Measurements from ENCODE around the gene C9orf43. TPM values are rescaled to one million over a fixed set of nuclear protein-coding genes. Genes with fewer than 3 reads are reported as not detected.

Gene C9orf43
- total RNA-seq, 1 experiment from 2014 or later, result 0.28 TPM

DNA sequence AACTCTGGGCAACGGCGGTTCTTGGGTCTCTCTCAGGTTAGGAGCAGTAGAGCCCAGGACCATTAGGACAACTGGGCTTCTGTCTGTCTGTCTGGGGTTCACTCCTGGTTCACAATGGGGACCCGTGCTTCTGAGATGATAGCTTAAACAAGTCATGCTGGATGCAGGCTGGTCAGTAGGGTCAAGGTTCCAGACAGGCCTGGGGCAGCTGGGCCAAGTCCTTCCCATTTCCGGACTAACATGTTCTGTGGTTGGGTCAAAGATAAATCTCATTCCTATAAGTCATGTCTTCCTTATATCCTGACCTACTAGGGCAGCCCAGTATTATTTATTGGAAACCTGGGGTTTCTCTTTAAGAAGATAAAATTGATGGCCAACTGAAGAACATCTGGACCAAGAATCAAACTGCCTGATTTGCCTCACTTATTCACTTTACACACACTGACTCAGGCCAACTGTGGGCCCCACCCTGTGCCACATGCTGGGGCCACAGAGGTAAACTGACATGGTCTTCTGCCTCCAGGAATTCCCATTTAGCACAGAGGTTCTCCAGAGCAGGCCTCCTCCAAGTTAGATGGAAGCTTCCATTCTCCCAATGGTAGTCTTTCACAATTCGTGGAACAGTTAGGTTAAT, 42.1 kb upstream of the C9orf43 start:
- H3K27ac Mint-ChIP-seq, result no peak overlapping the region
- peaks cover 4% of the 10 kb centered on the region for H3K4me1 Mint-ChIP-seq
- no peak for ATAC-seq
- no peak for DNase-seq (ENCODE audit: low spot score)
- ChIA-PET POLR2A (no interaction called here), CTCF (interaction anchor here (0.5 to 1.3 kb wide), 4 partner anchors 13 to 124 kb away, joined by 3 to 4 read pairs (median 4); partner anchors contain the start of genes CDC26 and PRPF4)
- H3K4me3 Mint-ChIP-seq, result no peak overlapping the region
- H3K27me3 Mint-ChIP-seq (ENCODE audit: low read depth), result no peaks in the 10 kb centered on the region
- peaks cover 6% of the 10 kb centered on the region for H3K36me3 Mint-ChIP-seq
- no peaks in the 10 kb centered on the region for H3K9me3 Mint-ChIP-seq
- no peak for TF ChIP-seq ATF6 (CRISPR knock-in tag; IDR thresholded peaks at IDR 0.05)
- TF ChIP-seq ZNF396 (CRISPR knock-in tag; IDR thresholded peaks at IDR 0.05; ENCODE audit: borderline replicate concordance), result no peak
- no peak for TF ChIP-seq SMAD4 (CRISPR knock-in tag; IDR thresholded peaks at IDR 0.05)
- no peak for TF ChIP-seq ESRRA (CRISPR knock-in tag; IDR thresholded peaks at IDR 0.05; ENCODE audit: borderline replicate concordance)
- TF ChIP-seq, protein P1, sequence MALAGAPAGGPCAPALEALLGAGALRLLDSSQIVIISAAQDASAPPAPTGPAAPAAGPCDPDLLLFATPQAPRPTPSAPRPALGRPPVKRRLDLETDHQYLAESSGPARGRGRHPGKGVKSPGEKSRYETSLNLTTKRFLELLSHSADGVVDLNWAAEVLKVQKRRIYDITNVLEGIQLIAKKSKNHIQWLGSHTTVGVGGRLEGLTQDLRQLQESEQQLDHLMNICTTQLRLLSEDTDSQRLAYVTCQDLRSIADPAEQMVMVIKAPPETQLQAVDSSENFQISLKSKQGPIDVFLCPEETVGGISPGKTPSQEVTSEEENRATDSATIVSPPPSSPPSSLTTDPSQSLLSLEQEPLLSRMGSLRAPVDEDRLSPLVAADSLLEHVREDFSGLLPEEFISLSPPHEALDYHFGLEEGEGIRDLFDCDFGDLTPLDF (CRISPR knock-in tag; IDR thresholded peaks at IDR 0.05), result no peak
- no peak for TF ChIP-seq PRDM15 (CRISPR knock-in tag; IDR thresholded peaks at IDR 0.05)

- Mint-ChIP-seq H3K27ac (peak overlapping the region; percentile 24; the same call in 1 of the 2 replicates), H3K36me3 (peaks cover 7% of the 10 kb centered on the region), H3K27me3 (ENCODE audit: low read depth) (no peaks in the 10 kb centered on the region), H3K9me3 (no peaks in the 10 kb centered on the region), H3K4me1 (peaks cover 4% of the 10 kb centered on the region), H3K4me3 (no peak overlapping the region)
- ATAC-seq (no peak), DNase-seq (ENCODE audit: low spot score) (no peak)
- POLR2A ChIA-PET, result no interaction called here
- TF ChIP-seq CDX4 (CRISPR knock-in tag; IDR thresholded peaks at IDR 0.05; ENCODE audit: borderline replicate concordance) (no peak), HMGXB4 (CRISPR knock-in tag; IDR thresholded peaks at IDR 0.05) (no peak)
- CTCF ChIA-PET, result interaction anchor here (0.5 to 1.2 kb wide), 3 partner anchors 14 to 125 kb away, joined by 3 to 4 read pairs (median 4); no protein-coding TSS in a partner anchor
These were observed 41.3 kb upstream of the C9orf43 start for GRCh38 chr9:113368982-113369854.

- no peaks in the 10 kb centered on the region for H3K27me3 Mint-ChIP-seq (ENCODE audit: low read depth)
- H3K36me3 Mint-ChIP-seq, result peaks cover 11% of the 10 kb centered on the region
- H3K27ac Mint-ChIP-seq, result no peak overlapping the region
- TF ChIP-seq ATF3 (CRISPR knock-in tag; conservative IDR thresholded peaks at IDR 0.05), result no peak
- no peak for TF ChIP-seq SMAD3 (CRISPR knock-in tag; IDR thresholded peaks at IDR 0.05; ENCODE audit: borderline replicate concordance)
- TF ChIP-seq TEAD4 (CRISPR knock-in tag; IDR thresholded peaks at IDR 0.05), result no peak
- TF ChIP-seq KAT7 (CRISPR knock-in tag; IDR thresholded peaks at IDR 0.05; ENCODE audit: borderline replicate concordance), result no peak
- no peak for TF ChIP-seq CBFB (CRISPR knock-in tag; IDR thresholded peaks at IDR 0.05; ENCODE audit: low read depth)
- TF ChIP-seq RORB (CRISPR knock-in tag; IDR thresholded peaks at IDR 0.05), result no peak
- POLR2A ChIA-PET, result no interaction called here
- CTCF ChIA-PET, result interaction anchor here (1.0 kb wide), 1 partner anchor 7 kb away, joined by 3 read pairs; no protein-coding TSS in a partner anchor
- ATAC-seq, result no peak
- peaks cover 4% of the 10 kb centered on the region for H3K4me1 Mint-ChIP-seq
- H3K9me3 Mint-ChIP-seq, result no peaks in the 10 kb centered on the region
- no peak overlapping the region for H3K4me3 Mint-ChIP-seq
- no peak for DNase-seq (ENCODE audit: low spot score)
These were observed 40.7 kb upstream of the C9orf43 start for GRCh38 chr9:113369855-113370140.
